Left lung (tissue), 10 donors: Measurements from ENCODE around the gene PHF24. TPM values are rescaled to one million over a fixed set of nuclear protein-coding genes. Genes with fewer than 3 reads are reported as not detected.

Source experiments
- ATAC-seq: fragments of 200-7000 bp; cut with Tn5 transposase; one replicate; pipeline ENCODE4 v1.9.1; 2020; ENCODE audit warnings: moderate library complexity
- DNase-seq, 4 donors: peaks; one replicate each; pipeline ENCODE4 v3.0.0-alpha.2; 2013 to 2020
- H3K27ac ChIP-seq, 2 donors: fragments of 200-600 bp; sonication (generic) in 1 of 2; one replicate each; pipeline versions ENCODE4 v1.5.0 to v1.8.0; 2020 to 2021
- H3K27me3 ChIP-seq, 2 donors: fragments of 200-600 bp; sonication (generic) in 1 of 2; one replicate each; pipeline versions ENCODE4 v1.5.0 to v1.8.0; 2020 to 2021
- H3K36me3 ChIP-seq, 2 donors: fragments of 200-600 bp; sonication (generic) in 1 of 2; one replicate each; pipeline versions ENCODE4 v1.5.0 to v1.8.0; 2020 to 2021
- H3K4me1 ChIP-seq, 2 donors: fragments of 200-600 bp; one replicate each; pipeline ENCODE4 v1.8.0; 2021
- H3K4me3 ChIP-seq, 2 donors: fragments of 200-600 bp; sonication (generic) in 1 of 2; one replicate each; pipeline versions ENCODE4 v1.5.0 to v1.8.0; 2020 to 2021; ENCODE audit warnings: mild to moderate bottlenecking in 1 of 2
- H3K9me3 ChIP-seq, 2 donors: fragments of 200-600 bp; sonication (generic) in 1 of 2; one replicate each; pipeline versions ENCODE4 v1.5.0 to v1.8.0; 2020 to 2021
- CTCF ChIP-seq, 2 donors: fragments of 200-600 bp; sonication (generic) in 1 of 2; IDR thresholded peaks; one replicate each; pipeline versions ENCODE4 v1.5.0 to v1.8.0; 2021; ENCODE audit warnings: antibody characterized with exemption in 2 of 2
- intact Hi-C, 2 donors: fragments of 100-400 bp; cut with DNase I; formaldehyde crosslinking; loops; one replicate each; pipeline versions ENCODE4 v1.11.2 to v1.14.2; 2022
- polyA plus RNA-seq, 6 donors: library from polyadenylated mRNA; unstranded; fragments of 120-200 nt; gene quantifications; one replicate each; pipeline ENCODE4 v1.2.1, GENCODE V29; 2013; ENCODE audit not compliant: insufficient read length in 6 of 6
- total RNA-seq, 2 donors: library from RNA; stranded (reverse); fragmentation: NEBNext Ultra II Directional; extraction: Animal tissue kit (Norgen Biotek cat#: 25700); gene quantifications; one replicate each; pipeline ENCODE4 v1.2.1, GENCODE V29; 2021
- donor health status: DM: no; HTN: yes; CAD: no.
- donor health status: DM: no; HTN: no; CAD: no.

PHF24 gene
- total and polyA plus RNA-seq, 8 donors, result 0.20 to 0.78 (median 0.46) TPM

- intact Hi-C loops, result loop anchor here in 1 of 2 donors (10.0 kb wide), 1 partner anchor 83 kb away; no protein-coding TSS in a partner anchor
- no peak for TF ChIP-seq CTCF (IDR thresholded peaks at IDR 0.05)
- H3K4me1 ChIP-seq, result peaks cover 0 to 44% of the 10 kb centered on the region in 2 donors
- no peaks in the 10 kb centered on the region for H3K9me3 ChIP-seq
- H3K4me3 ChIP-seq, result no peak overlapping the region
- ATAC-seq (no peak), DNase-seq (no peak)
- no peaks in the 10 kb centered on the region for H3K36me3 ChIP-seq
- H3K27ac ChIP-seq, result no peak overlapping the region
- H3K27me3 ChIP-seq, result peaks cover 0 to 8% of the 10 kb centered on the region in 2 donors
Measured at GRCh38 chr9:34987160-34987901, 29.2 kb downstream of the PHF24 start.

- intact Hi-C loops, result loop anchor here in 1 of 2 donors (10.0 kb wide), 1 partner anchor 84 kb away; no protein-coding TSS in a partner anchor
- peaks cover 0 to 8% of the 10 kb centered on the region in 2 donors for H3K27me3 ChIP-seq
- peaks cover 3 to 46% of the 10 kb centered on the region in 2 donors for H3K4me1 ChIP-seq
- peak overlapping the region; percentile 34 to 70 for H3K4me3 ChIP-seq
- peak overlapping the region; percentile 78 to 84 for H3K27ac ChIP-seq
- ATAC-seq (no peak), DNase-seq (peak in 2 of 4 donors; percentile 50 to 58)
- H3K9me3 ChIP-seq, result no peaks in the 10 kb centered on the region
- H3K36me3 ChIP-seq, result no peaks in the 10 kb centered on the region
- TF ChIP-seq CTCF (IDR thresholded peaks at IDR 0.05), result no peak
Measured at GRCh38 chr9:34988218-34989002, 30.3 kb downstream of the PHF24 start.

- peaks cover 10 to 48% of the 10 kb centered on the region in 2 donors for H3K4me1 ChIP-seq
- TF ChIP-seq CTCF (IDR thresholded peaks at IDR 0.05), result peak in 1 of 2 donors; percentile 13
- peak; percentile 95 to 99 (median 99) for DNase-seq
- H3K36me3 ChIP-seq, result no peaks in the 10 kb centered on the region
- H3K9me3 ChIP-seq, result no peaks in the 10 kb centered on the region
- intact Hi-C loops, result loop anchor here in 1 of 2 donors (10.0 kb wide), 1 partner anchor 84 kb away; no protein-coding TSS in a partner anchor
- peak; percentile 93 for ATAC-seq
- peaks cover 0 to 8% of the 10 kb centered on the region in 2 donors for H3K27me3 ChIP-seq
- H3K27ac ChIP-seq, result peak within 1 kb of the TSS; percentile 78 to 85
- H3K4me3 ChIP-seq, result peak within 1 kb of the TSS; percentile 62 to 70
Measured at GRCh38 chr9:34989003-34989945, 31.2 kb downstream of the PHF24 start, which contains the start of gene DNAJB5. Gene DNAJB5 (plus strand): TSS chr9:34989745. CDS start chr9:34990631, 886 bp downstream.

GRCh38 chr9:34989946-34990635 lies 32.0 kb downstream of the PHF24 start:
- Histone ChIP-seq H3K27me3 (peaks cover 0 to 8% of the 10 kb centered on the region in 2 donors), H3K4me3 (peak overlapping the region; percentile 62 to 70), H3K4me1 (peaks cover 10 to 53% of the 10 kb centered on the region in 2 donors), H3K36me3 (no peaks in the 10 kb centered on the region), H3K9me3 (no peaks in the 10 kb centered on the region), H3K27ac (peak overlapping the region; percentile 78 to 85)
- ATAC-seq, result peak; percentile 33
- DNase-seq, result peak in 3 of 4 donors; percentile 68 to 86 (median 82)
- no peak for TF ChIP-seq CTCF (IDR thresholded peaks at IDR 0.05)
- intact Hi-C loops, result loop anchor here in 1 of 2 donors (10.0 kb wide), 1 partner anchor 85 kb away; no protein-coding TSS in a partner anchor
